Loucy (cell line): ENCODE data around the gene RNASE7.

Source experiments
- H2AFZ ChIP-seq: fragments of 200-600 bp; sonication (generic); 2 replicates; pipeline ENCODE4 v1.6.0; 2016; ENCODE audit warnings: antibody characterized with exemption, mild to moderate bottlenecking, low read length, moderate library complexity
- H3F3A ChIP-seq: fragments of 200-600 bp; 2 replicates; pipeline ENCODE4 v1.6.0; 2016; ENCODE audit warnings: antibody characterized with exemption, low read depth, mild to moderate bottlenecking
- H3K27me3 ChIP-seq: fragments of 200-600 bp; sonication (generic); 2 replicates; pipeline ENCODE4 v1.6.1; 2014; ENCODE audit warnings: low read length, mild to moderate bottlenecking; ENCODE audit not compliant: insufficient read depth, poor library complexity, severe bottlenecking
- H3K36me3 ChIP-seq: fragments of 200-600 bp; sonication (generic); 2 replicates; pipeline ENCODE4 v1.6.1; 2016; ENCODE audit warnings: low read length; ENCODE audit not compliant: insufficient read depth
- H3K4me1 ChIP-seq: fragments of 200-600 bp; sonication (generic); 2 replicates; pipeline ENCODE4 v1.5.1; 2014; ENCODE audit warnings: low read length, mild to moderate bottlenecking; ENCODE audit not compliant: insufficient read depth, poor library complexity, severe bottlenecking
- H3K4me2 ChIP-seq: fragments of 200-600 bp; sonication (generic); 2 replicates; pipeline ENCODE4 v1.6.0; 2014; ENCODE audit warnings: antibody characterized with exemption, low read length, low read depth, mild to moderate bottlenecking; ENCODE audit not compliant: poor library complexity, severe bottlenecking
- H3K4me3 ChIP-seq: fragments of 200-600 bp; sonication (generic); 2 replicates; pipeline ENCODE4 v1.5.1; 2014; ENCODE audit warnings: low read length, mild to moderate bottlenecking, mixed read lengths; ENCODE audit not compliant: poor library complexity, severe bottlenecking
- H3K79me2 ChIP-seq: fragments of 200-600 bp; sonication (generic); 2 replicates; pipeline ENCODE4 v1.6.1; 2014; ENCODE audit warnings: low read length; ENCODE audit not compliant: insufficient read depth
- H3K9ac ChIP-seq: fragments of 200-600 bp; sonication (generic); 2 replicates; pipeline ENCODE4 v1.6.0; 2014; ENCODE audit warnings: mild to moderate bottlenecking, low read depth, low read length, moderate library complexity; ENCODE audit not compliant: poor library complexity, severe bottlenecking
- H3K9me2 ChIP-seq: fragments of 200-600 bp; sonication (generic); replicated peaks from 2 replicates; pipeline ENCODE4 v1.6.1; 2016; ENCODE audit warnings: low read depth, low read length, mixed read lengths
- H3K9me3 ChIP-seq: fragments of 200-600 bp; sonication (generic); 2 replicates; pipeline ENCODE4 v1.6.1; 2014; ENCODE audit warnings: mild to moderate bottlenecking, antibody characterized with exemption, low read length, low read depth; ENCODE audit not compliant: insufficient read depth
- H4K20me1 ChIP-seq: fragments of 200-600 bp; sonication (generic); 2 replicates; pipeline ENCODE4 v1.6.0; 2014; ENCODE audit warnings: antibody characterized with exemption, low read length, mild to moderate bottlenecking; ENCODE audit not compliant: insufficient read depth, poor library complexity, severe bottlenecking
- EZH2phosphoT487 ChIP-seq: fragments of 200-600 bp; IDR thresholded peaks from 2 replicates; pipeline ENCODE4 v1.6.1; 2018; ENCODE audit warnings: antibody characterized with exemption, mild to moderate bottlenecking, moderate library complexity, borderline replicate concordance
- TF ChIP-seq, protein P1 (sequence below): fragments of 200-600 bp; sonication (generic); conservative IDR thresholded peaks from 2 replicates; pipeline ENCODE4 v1.5.1; 2014; ENCODE audit warnings: mild to moderate bottlenecking, antibody characterized with exemption, low read length

The RNASE7 gene

DNA sequence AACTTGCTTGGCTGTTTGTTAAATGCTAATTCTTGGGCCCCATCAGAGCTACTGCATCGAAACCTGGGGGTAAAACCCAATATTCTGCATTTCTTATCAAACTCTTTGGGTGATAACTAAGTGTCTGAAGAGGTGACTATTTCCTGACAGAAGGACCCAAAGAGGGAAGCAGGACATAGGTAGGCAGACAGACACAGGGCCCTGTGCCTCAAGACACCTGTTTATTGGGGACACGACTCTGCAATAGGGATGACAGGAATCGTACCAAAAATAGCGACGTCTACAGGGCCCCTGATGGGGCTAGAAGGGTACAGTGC lies 47.7 kb downstream of the RNASE7 start:
- H3K4me2 ChIP-seq: no peak overlapping the region
- no peak for TF ChIP-seq EZH2phosphoT487
- TF ChIP-seq, protein P1, sequence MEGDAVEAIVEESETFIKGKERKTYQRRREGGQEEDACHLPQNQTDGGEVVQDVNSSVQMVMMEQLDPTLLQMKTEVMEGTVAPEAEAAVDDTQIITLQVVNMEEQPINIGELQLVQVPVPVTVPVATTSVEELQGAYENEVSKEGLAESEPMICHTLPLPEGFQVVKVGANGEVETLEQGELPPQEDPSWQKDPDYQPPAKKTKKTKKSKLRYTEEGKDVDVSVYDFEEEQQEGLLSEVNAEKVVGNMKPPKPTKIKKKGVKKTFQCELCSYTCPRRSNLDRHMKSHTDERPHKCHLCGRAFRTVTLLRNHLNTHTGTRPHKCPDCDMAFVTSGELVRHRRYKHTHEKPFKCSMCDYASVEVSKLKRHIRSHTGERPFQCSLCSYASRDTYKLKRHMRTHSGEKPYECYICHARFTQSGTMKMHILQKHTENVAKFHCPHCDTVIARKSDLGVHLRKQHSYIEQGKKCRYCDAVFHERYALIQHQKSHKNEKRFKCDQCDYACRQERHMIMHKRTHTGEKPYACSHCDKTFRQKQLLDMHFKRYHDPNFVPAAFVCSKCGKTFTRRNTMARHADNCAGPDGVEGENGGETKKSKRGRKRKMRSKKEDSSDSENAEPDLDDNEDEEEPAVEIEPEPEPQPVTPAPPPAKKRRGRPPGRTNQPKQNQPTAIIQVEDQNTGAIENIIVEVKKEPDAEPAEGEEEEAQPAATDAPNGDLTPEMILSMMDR: no peak
- no peaks in the 10 kb centered on the region for H3K27me3 ChIP-seq
- H3K4me1 ChIP-seq: peaks cover 11% of the 10 kb centered on the region
- H3K9me2 ChIP-seq: no peaks in the 10 kb centered on the region
- H2AFZ ChIP-seq: no peak overlapping the region
- H3K4me3 ChIP-seq: no peak overlapping the region
- H3F3A ChIP-seq: peaks cover 2% of the 10 kb centered on the region; the same call in 1 of the 2 replicates
- no peaks in the 10 kb centered on the region for H3K9me3 ChIP-seq
- no peak overlapping the region for H3K9ac ChIP-seq
- H4K20me1 ChIP-seq: peaks cover 3% of the 10 kb centered on the region
- H3K79me2 ChIP-seq: no peaks in the 10 kb centered on the region; the same call in 1 of the 2 replicates
- no peaks in the 10 kb centered on the region; the same call in 1 of the 2 replicates for H3K36me3 ChIP-seq

DNA sequence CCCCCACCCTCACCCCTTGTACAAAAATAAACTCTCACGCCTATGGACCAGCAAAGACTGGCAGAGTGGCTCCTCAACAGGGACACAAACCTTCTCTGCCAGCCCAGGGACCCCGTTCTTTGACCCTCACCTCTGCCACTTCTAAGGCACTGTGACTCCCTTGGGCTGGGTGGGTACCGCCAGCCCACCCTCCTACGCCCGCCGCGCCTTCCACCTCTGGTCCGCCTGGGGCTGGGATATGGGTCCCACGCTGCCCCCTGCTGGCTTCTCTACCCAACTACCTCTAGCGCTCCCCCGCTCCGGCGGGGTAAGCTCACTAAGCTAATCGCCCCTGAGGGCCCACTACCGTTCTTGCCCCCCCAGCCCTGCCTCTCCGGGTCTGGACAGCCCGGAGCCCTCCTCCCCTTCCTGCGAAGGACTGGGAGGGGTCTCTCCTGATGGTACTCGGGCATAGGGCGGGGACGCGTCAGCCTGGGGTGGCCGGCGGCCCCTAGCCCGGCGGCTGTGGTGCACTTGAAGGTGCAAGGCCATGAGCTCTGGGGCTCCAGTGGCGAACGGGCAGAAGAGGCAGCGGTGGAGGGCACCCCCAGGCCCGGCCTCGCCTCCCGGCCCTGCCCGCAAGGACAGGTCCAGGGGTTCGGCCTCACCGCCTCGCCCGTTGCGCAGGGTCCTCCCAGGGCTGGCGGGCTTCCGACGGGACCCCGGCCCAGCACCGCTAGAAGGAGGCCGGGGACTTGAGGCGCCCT lies 48.2 kb downstream of the RNASE7 start:
- Histone ChIP-seq H3K36me3 (no peaks in the 10 kb centered on the region; the same call in 1 of the 2 replicates), H4K20me1 (peaks cover 3% of the 10 kb centered on the region), H3K27me3 (no peaks in the 10 kb centered on the region), H2AFZ (no peak overlapping the region), H3K9me2 (no peaks in the 10 kb centered on the region), H3K9me3 (no peaks in the 10 kb centered on the region), H3K4me2 (no peak overlapping the region), H3F3A (peaks cover 7% of the 10 kb centered on the region), H3K4me1 (peaks cover 11% of the 10 kb centered on the region), H3K9ac (no peak overlapping the region), H3K4me3 (no peak overlapping the region), H3K79me2 (no peaks in the 10 kb centered on the region; the same call in 1 of the 2 replicates)
- TF ChIP-seq, protein P1: peak; percentile 62
- TF ChIP-seq EZH2phosphoT487: no peak

GRCh38 chr14:21090940-21091663 lies 48.9 kb downstream of the RNASE7 start:
- Histone ChIP-seq H3K79me2 (no peaks in the 10 kb centered on the region; the same call in 1 of the 2 replicates), H2AFZ (no peak overlapping the region), H3K36me3 (no peaks in the 10 kb centered on the region; the same call in 1 of the 2 replicates), H4K20me1 (peaks cover 3% of the 10 kb centered on the region), H3K4me1 (peaks cover 11% of the 10 kb centered on the region), H3K9me3 (no peaks in the 10 kb centered on the region), H3K9me2 (no peaks in the 10 kb centered on the region), H3K9ac (no peak overlapping the region), H3F3A (peaks cover 11% of the 10 kb centered on the region), H3K4me3 (no peak overlapping the region), H3K4me2 (no peak overlapping the region), H3K27me3 (no peaks in the 10 kb centered on the region)
- TF ChIP-seq EZH2phosphoT487: no peak
- TF ChIP-seq, protein P1: no peak
